Measurements from ENCODE around the gene LPCAT1.

DNA sequence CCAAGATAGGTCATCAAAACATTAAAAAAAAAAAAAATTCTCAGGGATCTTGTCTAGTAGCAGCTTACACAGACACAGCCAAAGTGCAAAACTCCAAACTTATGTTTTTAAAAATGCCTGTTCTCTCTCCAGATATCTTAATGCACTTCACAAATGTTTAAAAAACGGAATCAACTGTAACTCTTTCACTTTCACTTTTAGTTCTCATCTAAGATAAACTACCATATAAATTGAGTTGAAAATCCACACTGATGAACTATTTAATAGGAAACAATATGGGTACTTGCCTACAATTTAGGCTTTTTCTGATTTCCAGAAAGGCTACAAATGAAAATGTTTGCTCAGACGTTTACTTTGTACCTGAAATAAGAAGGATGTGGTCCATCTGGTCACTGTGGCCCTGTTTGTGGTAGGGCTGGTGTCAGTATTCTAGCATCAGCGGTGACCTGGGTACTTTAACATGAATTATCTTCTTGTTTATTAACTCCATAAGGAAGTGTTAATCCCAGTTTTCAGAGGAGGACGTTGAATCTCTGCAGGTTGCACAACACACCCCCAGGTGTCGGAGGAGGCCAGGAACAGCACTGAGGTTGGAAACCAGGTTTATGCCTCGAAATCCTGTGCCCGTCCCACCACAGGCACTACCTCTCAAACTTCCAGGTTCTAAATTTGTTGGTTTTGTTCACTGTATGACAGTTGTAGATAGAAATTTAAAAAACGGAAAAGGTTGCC lies 13.3 kb upstream of the LPCAT1 start:
- TF ChIP-seq SMC3 (IDR thresholded peaks at IDR 0.05; ENCODE audit: borderline replicate concordance, low read length) = no peak
- TF ChIP-seq MXI1 (IDR thresholded peaks at IDR 0.05; ENCODE audit: low read depth, low read length) = no peak
- no peak for TF ChIP-seq CTCF (IDR thresholded peaks at IDR 0.05 in 2 of 3, conservative IDR thresholded peaks at IDR 0.05 in 1 of 3; ENCODE audit: control insufficient read depth in 2 of 3, extremely low read depth in 1 of 3, insufficient read depth in 1 of 3, low read depth in 3 of 3, low read length in 3 of 3)
- TF ChIP-seq USF2 (IDR thresholded peaks at IDR 0.05; ENCODE audit: borderline replicate concordance, low read depth, low read length) = no peak
- no peak for TF ChIP-seq EZH2 (IDR thresholded peaks at IDR 0.05; ENCODE audit: borderline replicate concordance, control insufficient read depth, low read depth, low read length)
- TF ChIP-seq RFX5 (IDR thresholded peaks at IDR 0.05; ENCODE audit: low read depth, low read length) = no peak
- no peak for TF ChIP-seq MAX (IDR thresholded peaks at IDR 0.05; ENCODE audit: low read depth, low read length)
- TF ChIP-seq YY1 (IDR thresholded peaks at IDR 0.05; ENCODE audit: low read depth, low read length) = no peak
